PC-9 (cell line): ENCODE measurements around the gene SLX4IP.

Source experiments
- EZH2 ChIP-seq: fragments of 200-600 bp; sonication (generic); IDR thresholded peaks from 2 replicates; pipeline ENCODE4 v1.8.0; 2017; ENCODE audit warnings: antibody characterized with exemption, low read depth
- TF ChIP-seq, protein P1 (sequence below): fragments of 200-600 bp; sonication (generic); conservative IDR thresholded peaks from 2 replicates; pipeline ENCODE4 v1.6.1; 2017; ENCODE audit warnings: mixed run types, antibody characterized with exemption, mild to moderate bottlenecking, moderate library complexity

DNA sequence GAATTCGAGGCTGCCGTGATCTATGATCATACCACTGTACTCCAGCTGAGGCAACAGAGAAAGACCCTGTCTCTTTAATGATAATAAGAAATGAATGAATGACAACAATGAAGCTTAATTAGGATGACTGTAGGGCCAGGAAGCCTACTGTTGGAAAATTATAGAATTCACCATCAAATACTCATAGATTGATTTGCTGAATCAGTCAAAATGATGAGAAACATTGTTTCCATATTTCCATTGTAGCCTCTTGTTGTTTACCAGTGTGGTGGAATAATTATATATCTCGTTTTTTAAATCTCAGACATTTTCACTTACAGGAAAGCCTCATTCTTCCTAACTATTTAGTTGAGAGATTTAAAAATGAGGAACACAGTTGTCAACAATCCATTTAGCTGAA is 142.5 kb downstream of the SLX4IP start:
- TF ChIP-seq, protein P1, sequence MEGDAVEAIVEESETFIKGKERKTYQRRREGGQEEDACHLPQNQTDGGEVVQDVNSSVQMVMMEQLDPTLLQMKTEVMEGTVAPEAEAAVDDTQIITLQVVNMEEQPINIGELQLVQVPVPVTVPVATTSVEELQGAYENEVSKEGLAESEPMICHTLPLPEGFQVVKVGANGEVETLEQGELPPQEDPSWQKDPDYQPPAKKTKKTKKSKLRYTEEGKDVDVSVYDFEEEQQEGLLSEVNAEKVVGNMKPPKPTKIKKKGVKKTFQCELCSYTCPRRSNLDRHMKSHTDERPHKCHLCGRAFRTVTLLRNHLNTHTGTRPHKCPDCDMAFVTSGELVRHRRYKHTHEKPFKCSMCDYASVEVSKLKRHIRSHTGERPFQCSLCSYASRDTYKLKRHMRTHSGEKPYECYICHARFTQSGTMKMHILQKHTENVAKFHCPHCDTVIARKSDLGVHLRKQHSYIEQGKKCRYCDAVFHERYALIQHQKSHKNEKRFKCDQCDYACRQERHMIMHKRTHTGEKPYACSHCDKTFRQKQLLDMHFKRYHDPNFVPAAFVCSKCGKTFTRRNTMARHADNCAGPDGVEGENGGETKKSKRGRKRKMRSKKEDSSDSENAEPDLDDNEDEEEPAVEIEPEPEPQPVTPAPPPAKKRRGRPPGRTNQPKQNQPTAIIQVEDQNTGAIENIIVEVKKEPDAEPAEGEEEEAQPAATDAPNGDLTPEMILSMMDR, result no peak
- TF ChIP-seq EZH2, result no peak
